K562 (cell line): ENCODE data around the gene CHCT1. TPM values are rescaled to one million over a fixed set of nuclear protein-coding genes. Genes with fewer than 3 reads are reported as not detected.

ENCODE experiments used
- ATAC-seq: fragments of 200-7000 bp; cut with Tn5 transposase; 3 replicates; pipeline ENCODE4 v1.9.1; 2020; ENCODE audit warnings: moderate library complexity
- BruUV-seq: library from RNA; stranded (reverse); fragments of 400-500 nt; replicated peaks from 2 replicates; lab custom pipeline; 2021; lab: Mats Ljungman, UMichigan
- CTCF ChIA-PET: fragments of 300-600 bp; formaldehyde crosslinking; extraction: SDS; loops from one replicate; lab custom pipeline; 2021; ENCODE audit warnings: low intra/inter-chr PET ratio; lab: Yijun Ruan, JAX
- POLR2A ChIA-PET: fragments of 300-600, 350-650 bp; sonication (Branson Sonifier 250); formaldehyde crosslinking; extraction: SDS; loops from one replicate; lab custom pipeline; 2021; ENCODE audit warnings: antibody characterized with exemption, inconsistent platforms; lab: Yijun Ruan, JAX
- DNase-seq, 4 experiments: peaks; one replicate each; pipeline versions ENCODE4 v3.0.0 to v3.0.0-alpha.2; 2011 to 2018; ENCODE audit warnings: low spot score in 3 of 4, mixed read lengths in 3 of 4; ENCODE audit errors: extremely low read depth in 1 of 4
- FAIRE-seq: peaks from 2 replicates; lab custom pipeline; 2011; peaks lifted over from hg19 to GRCh38; lab: Jason Lieb, UNC
- H2AFZ ChIP-seq: 2 replicates; pipeline ENCODE4 v1.6.0; 2011; ENCODE audit warnings: low read depth, low read length, control low read depth, inconsistent platforms
- H3K27ac ChIP-seq: fragments of 200-600 bp; 3 replicates; pipeline ENCODE4 v1.8.0; 2011; ENCODE audit warnings: low read depth, mild to moderate bottlenecking, control low read depth, inconsistent platforms, low read length, moderate library complexity, mixed read lengths; ENCODE audit errors: extremely low read depth
- H3K27me3 ChIP-seq, 2 experiments: fragments of 300-600 bp in 1 of 2; 2 replicates in 1 of 2; 3 replicates in 1 of 2; pipeline versions ENCODE4 v1.6.0 to v1.8.0; 2011; ENCODE audit warnings: inconsistent platforms in 2 of 2, low read length in 2 of 2, mild to moderate bottlenecking in 1 of 2, mixed read lengths in 1 of 2, moderate library complexity in 1 of 2; ENCODE audit not compliant: control insufficient read depth in 2 of 2, insufficient read depth in 2 of 2
- H3K36me3 ChIP-seq: fragments of 300-600 bp; 3 replicates; pipeline ENCODE4 v1.8.0; 2011; ENCODE audit warnings: mild to moderate bottlenecking, low read length, inconsistent platforms; ENCODE audit not compliant: control insufficient read depth, insufficient read depth
- H3K4me1 ChIP-seq, 2 experiments: fragments of 200-600 bp in 1 of 2; replicated peaks in 1 of 2; 2 replicates in 1 of 2; 3 replicates in 1 of 2; pipeline versions ENCODE4 v1.5.1 to v1.8.0; 2011; ENCODE audit warnings: inconsistent platforms in 2 of 2, low read length in 2 of 2, mild to moderate bottlenecking in 1 of 2, mixed read lengths in 1 of 2, moderate library complexity in 1 of 2; ENCODE audit not compliant: control insufficient read depth in 2 of 2, insufficient read depth in 2 of 2
- H3K4me2 ChIP-seq: 2 replicates; pipeline ENCODE4 v1.6.1; 2011; ENCODE audit warnings: low read length, control low read depth, inconsistent platforms, mixed read lengths; ENCODE audit not compliant: insufficient read depth
- H3K4me3 ChIP-seq: fragments of 200-600 bp; sonication (generic), shearing (Covaris generic); 2 replicates; pipeline ENCODE4 v1.5.1; 2016; ENCODE audit warnings: control low read depth, inconsistent platforms
- H3K79me2 ChIP-seq: fragments of 200-600 bp; 3 replicates; pipeline ENCODE4 v1.8.0; 2011; ENCODE audit warnings: low read length, inconsistent platforms; ENCODE audit not compliant: control insufficient read depth, insufficient read depth
- H3K9ac ChIP-seq, 2 experiments: 2 replicates each; pipeline versions ENCODE4 v1.6.0 to v1.6.1; 2011; ENCODE audit warnings: low read depth in 2 of 2, low read length in 2 of 2, control low read depth in 1 of 2, inconsistent platforms in 1 of 2, mild to moderate bottlenecking in 1 of 2, mixed read lengths in 1 of 2; ENCODE audit not compliant: insufficient read depth in 1 of 2
- H3K9me1 ChIP-seq: one replicate; pipeline ENCODE4 v1.6.0; 2011; ENCODE audit warnings: inconsistent platforms, mild to moderate bottlenecking, low read length, moderate library complexity; ENCODE audit not compliant: control insufficient read depth, insufficient read depth
- H3K9me3 ChIP-seq: replicated peaks from 2 replicates; pipeline ENCODE4 v1.5.1; 2011; ENCODE audit warnings: low read depth, low read length, inconsistent platforms; ENCODE audit not compliant: control insufficient read depth, insufficient read depth
- H4K20me1 ChIP-seq: replicated peaks from 2 replicates; pipeline ENCODE4 v1.6.1; 2011; ENCODE audit warnings: low read length, inconsistent platforms, mixed read lengths; ENCODE audit not compliant: control insufficient read depth, insufficient read depth
- CBFA2T3 ChIP-seq: fragments of 450-650 bp; IDR thresholded peaks from 2 replicates; pipeline ENCODE4 v1.6.1; 2017
- HDGF ChIP-seq: fragments of 450-650 bp; IDR thresholded peaks from 2 replicates; pipeline ENCODE4 v1.6.1; 2016
- NFIC ChIP-seq: fragments of 450-650 bp; IDR thresholded peaks from 2 replicates; pipeline ENCODE4 v1.6.1; 2017; ENCODE audit warnings: mild to moderate bottlenecking, inconsistent platforms
- ZC3H11A ChIP-seq: IDR thresholded peaks from 2 replicates; pipeline ENCODE4 v1.6.1; 2012; ENCODE audit warnings: low read depth, low read length, improper control_type of control experiment
- WGBS: fragments of 100-300 bp; shearing (Covaris generic); methylation state at CpG from one replicate; pipeline ENCODE4 v1.1.6; 2016; ENCODE audit warnings: low coverage, mixed read lengths; ENCODE audit not compliant: insufficient coverage; ENCODE audit errors: missing lambda C conversion rate; 5-methylcytosine and 5-hydroxymethylcytosine counted together
- in situ Hi-C: fragments of 300-500 bp; cut with MboI; formaldehyde crosslinking; loops from 4 replicates; pipeline ENCODE4 v1.15.0; 2018; ENCODE audit warnings: inconsistent platforms, mixed read lengths
- intact Hi-C: fragments of 100-400 bp; cut with micrococcal nuclease; formaldehyde crosslinking; loops from 2 replicates; pipeline ENCODE4 v1.14.2; 2022
- polyA plus RNA-seq, 8 experiments: library from polyadenylated mRNA; depleted of rRNA in 4 of 8; stranded (reverse) in 5 of 8; unstranded in 3 of 8; fragments of >200 nt; fragmentation: Nextera tagmentation in 2 of 8; fragmentation: Illumina TruSeq in 1 of 8; extraction: Ambion mirVana in 2 of 8; extraction: Trizol in 1 of 8; gene quantifications; 2 replicates each; pipeline versions ENCODE4 v1.2.1 to v1.2.3, GENCODE V29; 2011 to 2014; ENCODE audit warnings: inconsistent platforms in 1 of 8, missing spikeins in 1 of 8
- total RNA-seq, 7 experiments: library from RNA; depleted of rRNA in 6 of 7; stranded (reverse); fragments of >200 nt in 6 of 7; fragmentation: Illumina TruSeq in 2 of 7; extraction: Trizol in 2 of 7; gene quantifications; 2 replicates each; pipeline versions ENCODE4 v1.2.1 to v1.2.3, GENCODE V29; 2011 to 2021; ENCODE audit warnings: low replicate concordance in 1 of 7
- TF ChIP-seq, protein P1 (sequence below), 2 experiments: fragments of 250-450 bp in 1 of 2; fragments of 450-650 bp in 1 of 2; sonication (Bioruptor Pico) in 1 of 2; IDR thresholded peaks; 2 replicates each; pipeline versions ENCODE4 v1.6.1 to v1.8.0; 2016 to 2021; ENCODE audit warnings: mild to moderate bottlenecking in 2 of 2, moderate library complexity in 2 of 2, missing compliant biosample characterization in 1 of 2, missing genetic modification characterization in 1 of 2

CHCT1 gene
- total and polyA plus RNA-seq, 9 of the 15 experiments (the other 6 are each of a cell fraction or from before 2014, with no cell fraction given) = not detected

DNA sequence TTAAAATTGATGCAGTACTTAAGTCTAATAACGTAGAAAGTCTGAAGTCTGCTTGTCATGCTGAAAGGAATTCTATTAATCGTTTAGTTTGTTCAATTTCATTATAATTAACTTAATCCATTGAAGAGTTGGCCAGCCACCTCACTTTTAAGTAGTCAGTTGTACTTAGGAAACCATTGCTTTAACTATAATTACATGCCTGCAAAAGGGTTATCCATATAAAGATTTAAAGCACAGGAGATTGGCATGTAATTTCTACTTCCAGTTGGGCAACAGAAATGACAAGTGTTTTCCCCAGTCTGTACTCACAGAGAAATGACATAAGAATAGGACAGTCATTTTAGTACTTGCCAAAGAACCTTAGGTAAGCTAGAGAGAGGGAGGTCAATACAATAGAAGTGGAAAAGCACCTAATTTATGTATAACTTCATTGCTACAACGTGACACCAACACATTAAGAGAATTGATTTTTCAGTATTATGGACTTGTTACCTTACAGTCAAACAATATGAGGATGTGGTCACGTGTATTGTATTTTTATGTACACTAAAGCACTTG lies 26.7 kb upstream of the CHCT1 start:
- Histone ChIP-seq H3K4me2 (no peak overlapping the region), H3K4me1 (peaks cover 8 to 23% of the 10 kb centered on the region in 2 experiments), H3K79me2 (peaks cover 24% of the 10 kb centered on the region)
- no peak for TF ChIP-seq HDGF
- TF ChIP-seq, all 486 proteins: peak for 0
- FAIRE-seq = no peak
- in situ Hi-C loops (no loop called here), intact Hi-C loops (no loop called here)
- CTCF ChIA-PET = interaction anchor here (0.6 kb wide), 1 partner anchor 40 kb away, joined by 4 read pairs; no protein-coding TSS in a partner anchor
- no TSS peak for BruUV-seq
- no peak for ATAC-seq
- H3K27me3 ChIP-seq = no peaks in the 10 kb centered on the region
- H3K4me3 ChIP-seq = no peak overlapping the region
- H2AFZ ChIP-seq = no peak overlapping the region
- H3K9ac ChIP-seq = no peak overlapping the region
- POLR2A ChIA-PET = no interaction called here
- no peak for DNase-seq
- no peaks in the 10 kb centered on the region for H3K9me1 ChIP-seq
- no peaks in the 10 kb centered on the region for H3K36me3 ChIP-seq
- no peak overlapping the region for H3K27ac ChIP-seq
- no peaks in the 10 kb centered on the region for H4K20me1 ChIP-seq
- WGBS = 66% methylated on average over 4 of the region's 4 CpGs
- H3K9me3 ChIP-seq = no peaks in the 10 kb centered on the region

DNA sequence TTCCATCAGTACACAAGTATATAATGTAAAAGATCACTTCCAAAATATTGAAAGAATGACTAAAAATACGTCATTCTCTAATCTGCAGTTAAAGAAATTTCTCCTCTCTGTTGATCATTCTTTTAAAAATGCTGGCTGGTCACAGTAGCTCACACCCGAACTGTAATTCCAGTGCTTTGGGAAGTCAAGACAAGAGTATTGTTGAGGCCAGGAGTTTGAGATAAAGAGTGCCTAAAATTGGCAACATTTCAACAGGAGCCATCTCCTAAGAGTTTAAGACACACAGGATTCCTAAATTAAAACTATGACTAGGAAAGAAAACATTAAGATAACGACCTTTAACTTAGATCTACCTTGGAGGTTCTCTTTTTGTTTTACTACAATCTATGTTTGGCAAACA lies 25.9 kb upstream of the CHCT1 start:
- Histone ChIP-seq H3K9ac (no peak overlapping the region), H3K4me1 (peaks cover 11 to 23% of the 10 kb centered on the region in 2 experiments), H3K36me3 (no peaks in the 10 kb centered on the region), H3K27ac (no peak overlapping the region), H3K9me1 (no peaks in the 10 kb centered on the region), H3K4me2 (no peak overlapping the region), H3K79me2 (peaks cover 16% of the 10 kb centered on the region), H3K9me3 (no peaks in the 10 kb centered on the region), H3K4me3 (no peak overlapping the region), H3K27me3 (no peaks in the 10 kb centered on the region), H2AFZ (peak overlapping the region; percentile 64; the same call in 1 of the 2 replicates), H4K20me1 (no peaks in the 10 kb centered on the region)
- no TSS peak for BruUV-seq
- DNase-seq (no peak), ATAC-seq (no peak), FAIRE-seq (no peak)
- intact Hi-C loops = no loop called here
- ChIA-PET CTCF (no interaction called here), POLR2A (interaction anchor here (1.8 kb wide), 1 partner anchor 29 kb away, joined by 5 read pairs; no protein-coding TSS in a partner anchor)
- in situ Hi-C loops = no loop called here
- WGBS = 14% methylated on average over 3 of the region's 3 CpGs
- TF ChIP-seq ZC3H11A (no peak), CBFA2T3 (0 out of 2 replicates have a peak, but pooled peaks have one; percentile 9), NFIC (peak; percentile 66)
- TF ChIP-seq, protein P1, sequence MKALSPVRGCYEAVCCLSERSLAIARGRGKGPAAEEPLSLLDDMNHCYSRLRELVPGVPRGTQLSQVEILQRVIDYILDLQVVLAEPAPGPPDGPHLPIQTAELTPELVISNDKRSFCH (CRISPR knock-in tag; IDR thresholded peaks at IDR 0.05) = no peak
- TF ChIP-seq, protein P1 (tag; IDR thresholded peaks at IDR 0.05) = no peak
